ENCODE results near the gene HS6ST1. TPM values are rescaled to one million over a fixed set of nuclear protein-coding genes. Genes with fewer than 3 reads are reported as not detected.

The HS6ST1 gene
- total RNA-seq, 2 experiments from 2014 or later: 13.6 to 17.6 TPM

DNA sequence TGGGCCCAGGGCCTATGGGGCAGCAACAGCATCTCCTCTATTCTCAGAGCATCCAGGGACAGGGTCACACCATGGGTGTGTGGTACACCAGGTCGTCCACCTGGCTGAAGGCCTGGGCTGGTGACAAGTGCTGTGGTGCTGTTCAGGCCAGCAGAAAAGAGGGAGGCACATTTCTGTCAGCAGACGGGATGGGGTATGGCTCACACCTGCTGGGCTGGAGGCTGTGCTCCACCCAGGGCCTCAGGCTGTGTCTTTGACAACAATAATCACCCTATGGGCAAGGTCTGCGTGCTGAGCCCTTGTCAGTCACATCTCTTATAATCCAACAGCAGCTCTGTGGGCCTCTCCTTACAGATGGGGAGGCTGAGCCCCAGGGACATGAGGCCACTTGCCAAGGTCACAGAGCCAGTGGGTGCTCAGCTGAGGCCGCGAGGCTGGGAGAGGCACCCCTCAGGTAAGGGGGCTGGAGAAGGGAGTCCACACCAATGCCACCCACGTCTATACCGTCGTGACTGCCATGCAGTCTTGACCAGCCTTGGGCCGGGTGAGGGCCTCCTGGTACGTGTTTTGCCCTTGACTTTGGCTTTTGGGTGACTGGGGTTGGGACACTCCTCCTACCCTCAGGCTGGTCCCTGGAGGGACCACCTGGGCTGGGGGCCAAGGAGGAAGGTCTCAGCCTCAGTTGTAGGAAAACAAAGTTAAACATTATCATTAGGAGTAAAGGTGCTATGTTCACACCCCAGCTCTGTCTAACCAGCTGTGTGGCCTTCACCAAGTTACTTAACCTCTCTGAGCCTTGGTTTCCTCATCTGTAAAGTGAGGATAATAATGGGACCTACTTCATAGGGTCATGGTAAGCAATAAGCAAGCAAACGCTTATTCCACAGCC is 5.6 kb upstream of the HS6ST1 start:
- no peaks in the 10 kb centered on the region for H3K79me2 ChIP-seq (ENCODE audit: insufficient read depth, low read depth, low read length)
- no peak for DNase-seq (ENCODE audit: low spot score)
- no peak overlapping the region for H3K27ac ChIP-seq (ENCODE audit: low read depth, low read length, poor library complexity, severe bottlenecking)
- BruUV-seq (replicated peaks): no TSS peak
- TF ChIP-seq, protein P1, sequence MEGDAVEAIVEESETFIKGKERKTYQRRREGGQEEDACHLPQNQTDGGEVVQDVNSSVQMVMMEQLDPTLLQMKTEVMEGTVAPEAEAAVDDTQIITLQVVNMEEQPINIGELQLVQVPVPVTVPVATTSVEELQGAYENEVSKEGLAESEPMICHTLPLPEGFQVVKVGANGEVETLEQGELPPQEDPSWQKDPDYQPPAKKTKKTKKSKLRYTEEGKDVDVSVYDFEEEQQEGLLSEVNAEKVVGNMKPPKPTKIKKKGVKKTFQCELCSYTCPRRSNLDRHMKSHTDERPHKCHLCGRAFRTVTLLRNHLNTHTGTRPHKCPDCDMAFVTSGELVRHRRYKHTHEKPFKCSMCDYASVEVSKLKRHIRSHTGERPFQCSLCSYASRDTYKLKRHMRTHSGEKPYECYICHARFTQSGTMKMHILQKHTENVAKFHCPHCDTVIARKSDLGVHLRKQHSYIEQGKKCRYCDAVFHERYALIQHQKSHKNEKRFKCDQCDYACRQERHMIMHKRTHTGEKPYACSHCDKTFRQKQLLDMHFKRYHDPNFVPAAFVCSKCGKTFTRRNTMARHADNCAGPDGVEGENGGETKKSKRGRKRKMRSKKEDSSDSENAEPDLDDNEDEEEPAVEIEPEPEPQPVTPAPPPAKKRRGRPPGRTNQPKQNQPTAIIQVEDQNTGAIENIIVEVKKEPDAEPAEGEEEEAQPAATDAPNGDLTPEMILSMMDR (conservative IDR thresholded peaks at IDR 0.05; ENCODE audit: low read length): no peak
- ChIA-PET CTCF (ENCODE audit: unreplicated experiment) (no interaction called here), POLR2A (no interaction called here)
- no peaks in the 10 kb centered on the region for H4K20me1 ChIP-seq (ENCODE audit: insufficient read depth, low read length)
- H3K4me3 ChIP-seq (ENCODE audit: low read depth, low read length, poor library complexity, severe bottlenecking): no peak overlapping the region
- H3K4me2 ChIP-seq (ENCODE audit: low read length): no peak overlapping the region
- no peaks in the 10 kb centered on the region for H3K36me3 ChIP-seq (ENCODE audit: insufficient read depth, low read length)
- no peaks in the 10 kb centered on the region for H3K9me3 ChIP-seq (ENCODE audit: low read length)
- no peaks in the 10 kb centered on the region for H3K4me1 ChIP-seq (ENCODE audit: insufficient read depth, low read length, poor library complexity, severe bottlenecking)
- H2AFZ ChIP-seq (ENCODE audit: low read length): no peak overlapping the region
- intact Hi-C loops (cut with micrococcal nuclease; ENCODE audit: unreplicated experiment): loop anchor here (5.0 kb wide), 1 partner anchor 1523 kb away; no protein-coding TSS in a partner anchor
- no peaks in the 10 kb centered on the region for H3K9me2 ChIP-seq (ENCODE audit: insufficient read depth, low read length)

DNA sequence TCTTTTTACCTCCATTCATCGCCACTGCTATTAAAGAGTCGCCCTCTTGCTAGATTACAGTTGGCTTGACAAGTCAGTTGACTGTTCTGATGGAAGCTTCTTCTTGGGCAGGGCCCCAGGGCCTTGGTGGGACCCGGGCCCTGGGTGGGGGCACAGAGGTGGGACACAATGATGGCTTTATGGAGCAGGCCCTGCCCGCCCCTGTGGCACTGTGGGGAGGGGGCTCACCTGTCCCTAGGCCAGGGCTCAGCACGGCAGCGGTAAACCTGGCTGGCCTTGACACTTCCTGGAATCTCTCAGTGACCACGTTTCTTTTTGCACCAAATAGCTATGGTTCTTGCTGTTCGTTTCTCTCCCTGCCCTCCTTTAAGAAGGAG is 4.9 kb upstream of the HS6ST1 start:
- H3K4me2 ChIP-seq (ENCODE audit: low read length): no peak overlapping the region
- intact Hi-C loops (cut with micrococcal nuclease; ENCODE audit: unreplicated experiment): loop anchor here (5.0 kb wide), 1 partner anchor 1524 kb away; no protein-coding TSS in a partner anchor
- DNase-seq (ENCODE audit: low spot score): no peak
- H3K9me2 ChIP-seq (ENCODE audit: insufficient read depth, low read length): no peaks in the 10 kb centered on the region
- H3K79me2 ChIP-seq (ENCODE audit: insufficient read depth, low read depth, low read length): no peaks in the 10 kb centered on the region
- BruUV-seq (replicated peaks): no TSS peak
- no peak overlapping the region for H3K27ac ChIP-seq (ENCODE audit: low read depth, low read length, poor library complexity, severe bottlenecking)
- H4K20me1 ChIP-seq (ENCODE audit: insufficient read depth, low read length): no peaks in the 10 kb centered on the region
- no peaks in the 10 kb centered on the region for H3K36me3 ChIP-seq (ENCODE audit: insufficient read depth, low read length)
- ChIA-PET POLR2A (no interaction called here), CTCF (ENCODE audit: unreplicated experiment) (no interaction called here)
- no peak overlapping the region for H2AFZ ChIP-seq (ENCODE audit: low read length)
- H3K9me3 ChIP-seq (ENCODE audit: low read length): no peaks in the 10 kb centered on the region
- TF ChIP-seq EZH2phosphoT487 (IDR thresholded peaks at IDR 0.05; ENCODE audit: borderline replicate concordance, low read depth, low read length): no peak
- TF ChIP-seq, protein P1 (conservative IDR thresholded peaks at IDR 0.05; ENCODE audit: low read length): no peak
- no peaks in the 10 kb centered on the region for H3K4me1 ChIP-seq (ENCODE audit: insufficient read depth, low read length, poor library complexity, severe bottlenecking)
- no peak overlapping the region for H3K4me3 ChIP-seq (ENCODE audit: low read depth, low read length, poor library complexity, severe bottlenecking)
